ENCODE data around the gene TANGO6.
A peak's percentile ranks its signal among the peaks of the same experiment; 100 is the strongest.

The TANGO6 gene

GRCh38 chr16:68909099-68909733 is 65.9 kb downstream of the TANGO6 start:
- TF ChIP-seq POLR2A (IDR thresholded peaks at IDR 0.05; ENCODE audit: low read length) (no peak), GATA1 (IDR thresholded peaks at IDR 0.05; ENCODE audit: low read depth, low read length) (no peak)
- DNase-seq, result no peak

- no peak for TF ChIP-seq POLR2A (IDR thresholded peaks at IDR 0.05; ENCODE audit: low read length)
- DNase-seq, result no peak
Observed at GRCh38 chr16:68910051-68910450, 66.7 kb downstream of the TANGO6 start.

- DNase-seq, result no peak
- TF ChIP-seq POLR2A (IDR thresholded peaks at IDR 0.05; ENCODE audit: low read length) (no peak), GATA1 (IDR thresholded peaks at IDR 0.05; ENCODE audit: low read depth, low read length) (no peak)
Observed at GRCh38 chr16:68915589-68915988, 72.3 kb downstream of the TANGO6 start.

- no peak for TF ChIP-seq GATA1 (IDR thresholded peaks at IDR 0.05; ENCODE audit: low read depth, low read length)
- no peak for TF ChIP-seq POLR2A (IDR thresholded peaks at IDR 0.05; ENCODE audit: low read length)
- no peak for DNase-seq
Observed at GRCh38 chr16:68917541-68917940, 74.2 kb downstream of the TANGO6 start.

GRCh38 chr16:68920349-68920748 is 77.0 kb downstream of the TANGO6 start:
- TF ChIP-seq GATA1 (IDR thresholded peaks at IDR 0.05; ENCODE audit: low read depth, low read length) (no peak), POLR2A (IDR thresholded peaks at IDR 0.05; ENCODE audit: low read length) (no peak)
- DNase-seq, result peak in 1 of 2 experiments; percentile 5

- no peak for TF ChIP-seq POLR2A (IDR thresholded peaks at IDR 0.05; ENCODE audit: low read length)
- no peak for TF ChIP-seq GATA1 (IDR thresholded peaks at IDR 0.05; ENCODE audit: low read depth, low read length)
- DNase-seq, result no peak
Observed at GRCh38 chr16:68921637-68922036, 78.3 kb downstream of the TANGO6 start.

- no peak for DNase-seq
- TF ChIP-seq POLR2A (IDR thresholded peaks at IDR 0.05; ENCODE audit: low read length), result no peak
- no peak for TF ChIP-seq GATA1 (IDR thresholded peaks at IDR 0.05; ENCODE audit: low read depth, low read length)
Observed at GRCh38 chr16:68923116-68923515, 79.8 kb downstream of the TANGO6 start.

- TF ChIP-seq GATA1 (IDR thresholded peaks at IDR 0.05; ENCODE audit: low read depth, low read length) (no peak), POLR2A (IDR thresholded peaks at IDR 0.05; ENCODE audit: low read length) (no peak)
- peak; percentile 3 to 32 for DNase-seq
Observed at GRCh38 chr16:68927018-68927417, 83.7 kb downstream of the TANGO6 start.

GRCh38 chr16:68931196-68931595 is 87.9 kb downstream of the TANGO6 start:
- TF ChIP-seq POLR2A (IDR thresholded peaks at IDR 0.05; ENCODE audit: low read length) (no peak), GATA1 (IDR thresholded peaks at IDR 0.05; ENCODE audit: low read depth, low read length) (no peak)
- DNase-seq, result no peak

- no peak for TF ChIP-seq GATA1 (IDR thresholded peaks at IDR 0.05; ENCODE audit: low read depth, low read length)
- TF ChIP-seq POLR2A (IDR thresholded peaks at IDR 0.05; ENCODE audit: low read length), result no peak
- DNase-seq, result no peak
Observed at GRCh38 chr16:68934402-68934801, 91.1 kb downstream of the TANGO6 start.

- no peak for DNase-seq
- no peak for TF ChIP-seq GATA1 (IDR thresholded peaks at IDR 0.05; ENCODE audit: low read depth, low read length)
- no peak for TF ChIP-seq POLR2A (IDR thresholded peaks at IDR 0.05; ENCODE audit: low read length)
Observed at GRCh38 chr16:68935008-68935407, 91.7 kb downstream of the TANGO6 start.

- TF ChIP-seq POLR2A (IDR thresholded peaks at IDR 0.05; ENCODE audit: low read length) (no peak), GATA1 (IDR thresholded peaks at IDR 0.05; ENCODE audit: low read depth, low read length) (no peak)
- no peak for DNase-seq
Observed at GRCh38 chr16:68936736-68937631, 93.7 kb downstream of the TANGO6 start.

GRCh38 chr16:68939692-68940320 is 96.5 kb downstream of the TANGO6 start:
- TF ChIP-seq GATA1 (IDR thresholded peaks at IDR 0.05; ENCODE audit: low read depth, low read length), result no peak
- no peak for TF ChIP-seq POLR2A (IDR thresholded peaks at IDR 0.05; ENCODE audit: low read length)
- no peak for DNase-seq

- TF ChIP-seq POLR2A (IDR thresholded peaks at IDR 0.05; ENCODE audit: low read length), result no peak
- DNase-seq, result no peak
Observed at GRCh38 chr16:68940816-68941215, 97.5 kb downstream of the TANGO6 start.
